A549 (cell line): ENCODE measurements around the gene SGIP1. TPM values are rescaled to one million over a fixed set of nuclear protein-coding genes. Genes with fewer than 3 reads are reported as not detected.

ENCODE experiments used
- ATAC-seq, 2 experiments: fragments of 200-7000 bp in 1 of 2; fragments of >200 bp in 1 of 2; cut with Nextera tagmentation in 1 of 2; cut with Tn5 transposase in 1 of 2; 3 replicates each; pipeline versions ENCODE4 v1.8.0 to v1.9.1; 2018 to 2020; ENCODE audit warnings: mild to moderate bottlenecking in 1 of 2, moderate library complexity in 1 of 2
- CTCF ChIA-PET: fragments of 300-600 bp; sonication (Branson Sonifier 250); formaldehyde crosslinking; extraction: SDS; loops from one replicate; lab custom pipeline; 2021; ENCODE audit warnings: antibody characterized with exemption, inconsistent platforms; lab: Yijun Ruan, JAX
- POLR2A ChIA-PET: fragments of 350-600 bp; formaldehyde crosslinking; extraction: SDS; loops from one replicate; lab custom pipeline; 2021; ENCODE audit warnings: antibody characterized with exemption, inconsistent platforms; lab: Yijun Ruan, JAX
- DNase-seq, 2 experiments: peaks; one replicate each; pipeline versions ENCODE4 v3.0.0 to v3.0.0-alpha.2; 2011 to 2016; ENCODE audit warnings: low read depth in 1 of 2, low spot score in 1 of 2
- FAIRE-seq: peaks from 2 replicates; lab custom pipeline; 2011; peaks lifted over from hg19 to GRCh38; lab: Jason Lieb, UNC
- H3K27ac ChIP-seq, 2 experiments: fragments of >200 bp; sonication (Bioruptor Twin); formaldehyde crosslinking; 3 replicates each; pipeline ENCODE4 v1.5.1; 2016 to 2017
- H3K4me1 ChIP-seq: fragments of >200 bp; sonication (Bioruptor Twin); formaldehyde crosslinking; 3 replicates; pipeline ENCODE4 v1.6.1; 2016
- H3K4me2 ChIP-seq: fragments of >200 bp; sonication (Bioruptor Twin); formaldehyde crosslinking; 3 replicates; pipeline ENCODE4 v1.6.1; 2016
- H3K4me3 ChIP-seq: fragments of >200 bp; sonication (Bioruptor Twin); formaldehyde crosslinking; 3 replicates; pipeline ENCODE4 v1.5.1; 2016
- H3K9me3 ChIP-seq: fragments of >200 bp; sonication (Bioruptor Twin); formaldehyde crosslinking; 3 replicates; pipeline ENCODE4 v1.6.1; 2016
- BHLHE40 ChIP-seq: IDR thresholded peaks from 2 replicates; pipeline ENCODE4 v1.6.1; 2012; ENCODE audit warnings: low read depth, low read length, inconsistent platforms
- CBX2 ChIP-seq: fragments of 200-600 bp; sonication (generic); IDR thresholded peaks from 2 replicates; pipeline ENCODE4 v1.6.1; 2016; ENCODE audit warnings: low read depth, mild to moderate bottlenecking, borderline replicate concordance
- CBX8 ChIP-seq: fragments of 200-600 bp; sonication (generic); IDR thresholded peaks from 2 replicates; pipeline ENCODE4 v1.6.1; 2016
- CEBPB ChIP-seq, 2 experiments: fragments of >200 bp in 1 of 2; sonication (Bioruptor Twin) in 1 of 2; formaldehyde crosslinking in 1 of 2; IDR thresholded peaks; 2 replicates each; pipeline ENCODE4 v1.6.1; 2012 to 2016
- CHD2 ChIP-seq: fragments of 150-350 bp; IDR thresholded peaks from 2 replicates; pipeline ENCODE4 v1.6.1; 2014; ENCODE audit warnings: low read length; ENCODE audit not compliant: partially characterized antibody
- CHD4 ChIP-seq: fragments of 200-600 bp; sonication (generic); IDR thresholded peaks from 2 replicates; pipeline ENCODE4 v1.6.1; 2016; ENCODE audit warnings: antibody characterized with exemption, mild to moderate bottlenecking, borderline replicate concordance
- E2F6 ChIP-seq: IDR thresholded peaks from 2 replicates; pipeline ENCODE4 v1.6.1; 2012; ENCODE audit warnings: low read depth, borderline replicate concordance
- ESRRA ChIP-seq: fragments of 150-350 bp; IDR thresholded peaks from 2 replicates; pipeline ENCODE4 v1.6.1; 2014; ENCODE audit warnings: mild to moderate bottlenecking, low read length, borderline replicate concordance
- FOSB ChIP-seq: fragments of 250-450 bp; sonication (Bioruptor Pico); IDR thresholded peaks from 2 replicates; pipeline ENCODE4 v1.5.0; 2020; ENCODE audit warnings: mild to moderate bottlenecking, moderate library complexity
- FOXS1 ChIP-seq: fragments of 250-450 bp; sonication (Bioruptor Pico); IDR thresholded peaks from 2 replicates; pipeline ENCODE4 v1.5.0; 2020; ENCODE audit warnings: mild to moderate bottlenecking, moderate library complexity
- GATA3 ChIP-seq: IDR thresholded peaks from 2 replicates; pipeline ENCODE4 v1.6.1; 2012; ENCODE audit warnings: borderline replicate concordance
- HDAC2 ChIP-seq: fragments of 200-600 bp; sonication (generic); IDR thresholded peaks from 2 replicates; pipeline ENCODE4 v1.6.1; 2016
- HOXA7 ChIP-seq: fragments of 250-450 bp; sonication (Bioruptor Pico); IDR thresholded peaks from 2 replicates; pipeline ENCODE4 v1.5.0; 2020; ENCODE audit warnings: mild to moderate bottlenecking, moderate library complexity
- HOXB13 ChIP-seq: fragments of 250-450 bp; sonication (Bioruptor Pico); IDR thresholded peaks from 2 replicates; pipeline ENCODE4 v1.5.0; 2020; ENCODE audit warnings: low read depth, mild to moderate bottlenecking, moderate library complexity
- JUNB ChIP-seq: fragments of >200 bp; sonication (Bioruptor Twin); formaldehyde crosslinking; IDR thresholded peaks from 2 replicates; pipeline ENCODE4 v1.6.1; 2016
- KDM1A ChIP-seq: fragments of 200-600 bp; sonication (generic); IDR thresholded peaks from 2 replicates; pipeline ENCODE4 v1.6.1; 2016; ENCODE audit warnings: low read depth, mild to moderate bottlenecking
- PBX3 ChIP-seq: IDR thresholded peaks from 2 replicates; pipeline ENCODE4 v1.6.1; 2012
- RCOR1 ChIP-seq: fragments of 150-350 bp; IDR thresholded peaks from 2 replicates; pipeline ENCODE4 v1.6.1; 2014; ENCODE audit warnings: antibody characterized with exemption, low read length, low read depth
- SMC3 ChIP-seq: fragments of >200 bp; sonication (Bioruptor Twin); formaldehyde crosslinking; IDR thresholded peaks from 3 replicates; pipeline ENCODE4 v1.6.1; 2018; ENCODE audit warnings: inconsistent platforms
- TP53 ChIP-seq: fragments of 250-450 bp; sonication (Bioruptor Pico); IDR thresholded peaks from 2 replicates; pipeline ENCODE4 v1.5.0; 2021; ENCODE audit warnings: mild to moderate bottlenecking, moderate library complexity
- ZSCAN20 ChIP-seq: fragments of 250-450 bp; sonication (Bioruptor Pico); IDR thresholded peaks from 2 replicates; pipeline ENCODE4 v1.8.0; 2022; ENCODE audit warnings: mild to moderate bottlenecking, moderate library complexity
- WGBS: methylation state at CpG from one replicate; pipeline ENCODE4 v1.1.6; 2017; ENCODE audit errors: missing lambda C conversion rate; 5-methylcytosine and 5-hydroxymethylcytosine counted together
- polyA plus RNA-seq, 4 experiments: library from polyadenylated mRNA; depleted of rRNA in 3 of 4; stranded (reverse); fragments of >200 nt; fragmentation: RNase III in 1 of 4; extraction: RNeasy Plus Mini Kit Qiagen cat#74134 plus additional on column Dnase treatment in 1 of 4; gene quantifications; 2 replicates in 3 of 4; 3 replicates in 1 of 4; pipeline ENCODE4 v1.2.3, GENCODE V29; 2011 to 2017
- TF ChIP-seq, protein P1 (sequence below): fragments of >200 bp; sonication (Bioruptor Twin); formaldehyde crosslinking; IDR thresholded peaks from 3 replicates; pipeline ENCODE4 v1.5.1; 2016
- TF ChIP-seq, protein P2 (sequence below): fragments of 250-450 bp; sonication (Bioruptor Pico); IDR thresholded peaks from 2 replicates; pipeline ENCODE4 v1.5.0; 2021; ENCODE audit warnings: mild to moderate bottlenecking, moderate library complexity, borderline replicate concordance

The SGIP1 gene
- polyA plus RNA-seq, 2 of the 4 experiments (the other 2 are of a cell fraction) = not detected

GRCh38 chr1:66517959-66518358 is 16.0 kb upstream of the SGIP1 start:
- peaks cover 28% of the 10 kb centered on the region for H3K4me1 ChIP-seq
- no peaks in the 10 kb centered on the region for H3K9me3 ChIP-seq
- ChIA-PET POLR2A (no interaction called here), CTCF (interaction anchor here (0.7 kb wide), 1 partner anchor 14 kb away, joined by 3 read pairs; no protein-coding TSS in a partner anchor)
- 84% methylated on average over 6 of the region's 6 CpGs for WGBS
- TF ChIP-seq E2F6 = no peak
- TF ChIP-seq, protein P1, sequence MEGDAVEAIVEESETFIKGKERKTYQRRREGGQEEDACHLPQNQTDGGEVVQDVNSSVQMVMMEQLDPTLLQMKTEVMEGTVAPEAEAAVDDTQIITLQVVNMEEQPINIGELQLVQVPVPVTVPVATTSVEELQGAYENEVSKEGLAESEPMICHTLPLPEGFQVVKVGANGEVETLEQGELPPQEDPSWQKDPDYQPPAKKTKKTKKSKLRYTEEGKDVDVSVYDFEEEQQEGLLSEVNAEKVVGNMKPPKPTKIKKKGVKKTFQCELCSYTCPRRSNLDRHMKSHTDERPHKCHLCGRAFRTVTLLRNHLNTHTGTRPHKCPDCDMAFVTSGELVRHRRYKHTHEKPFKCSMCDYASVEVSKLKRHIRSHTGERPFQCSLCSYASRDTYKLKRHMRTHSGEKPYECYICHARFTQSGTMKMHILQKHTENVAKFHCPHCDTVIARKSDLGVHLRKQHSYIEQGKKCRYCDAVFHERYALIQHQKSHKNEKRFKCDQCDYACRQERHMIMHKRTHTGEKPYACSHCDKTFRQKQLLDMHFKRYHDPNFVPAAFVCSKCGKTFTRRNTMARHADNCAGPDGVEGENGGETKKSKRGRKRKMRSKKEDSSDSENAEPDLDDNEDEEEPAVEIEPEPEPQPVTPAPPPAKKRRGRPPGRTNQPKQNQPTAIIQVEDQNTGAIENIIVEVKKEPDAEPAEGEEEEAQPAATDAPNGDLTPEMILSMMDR = no peak
- TF ChIP-seq FOXS1 (CRISPR knock-in tag) = no peak
- TF ChIP-seq TP53 (CRISPR knock-in tag) = no peak
- TF ChIP-seq ESRRA = no peak
- no peak for TF ChIP-seq RCOR1
- no peak for TF ChIP-seq HDAC2
- no peak for TF ChIP-seq CEBPB (IDR thresholded peaks at IDR 0.05)
- no peak for TF ChIP-seq CHD4
- no peak for TF ChIP-seq CHD2
- no peak for TF ChIP-seq GATA3
- TF ChIP-seq JUNB = no peak
- no peak for TF ChIP-seq ZSCAN20
- TF ChIP-seq, protein P2, sequence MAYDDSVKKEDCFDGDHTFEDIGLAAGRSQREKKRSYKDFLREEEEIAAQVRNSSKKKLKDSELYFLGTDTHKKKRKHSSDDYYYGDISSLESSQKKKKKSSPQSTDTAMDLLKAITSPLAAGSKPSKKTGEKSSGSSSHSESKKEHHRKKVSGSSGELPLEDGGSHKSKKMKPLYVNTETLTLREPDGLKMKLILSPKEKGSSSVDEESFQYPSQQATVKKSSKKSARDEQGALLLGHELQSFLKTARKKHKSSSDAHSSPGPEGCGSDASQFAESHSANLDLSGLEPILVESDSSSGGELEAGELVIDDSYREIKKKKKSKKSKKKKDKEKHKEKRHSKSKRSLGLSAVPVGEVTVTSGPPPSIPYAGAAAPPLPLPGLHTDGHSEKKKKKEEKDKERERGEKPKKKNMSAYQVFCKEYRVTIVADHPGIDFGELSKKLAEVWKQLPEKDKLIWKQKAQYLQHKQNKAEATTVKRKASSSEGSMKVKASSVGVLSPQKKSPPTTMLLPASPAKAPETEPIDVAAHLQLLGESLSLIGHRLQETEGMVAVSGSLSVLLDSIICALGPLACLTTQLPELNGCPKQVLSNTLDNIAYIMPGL (CRISPR knock-in tag) = no peak
- no peak for TF ChIP-seq FOSB (CRISPR knock-in tag)
- TF ChIP-seq HOXB13 (CRISPR knock-in tag) = no peak
- H3K4me2 ChIP-seq = no peak overlapping the region
- FAIRE-seq = no peak
- no peak for DNase-seq
- H3K4me3 ChIP-seq = no peak overlapping the region
- no peak overlapping the region for H3K27ac ChIP-seq
- ATAC-seq = no peak

- Histone ChIP-seq H3K4me3 (no peak overlapping the region), H3K9me3 (no peaks in the 10 kb centered on the region), H3K4me2 (no peak overlapping the region)
- WGBS = 89% methylated on average over 2 of the region's 2 CpGs
- ChIA-PET CTCF (interaction anchor here (0.7 kb wide), 1 partner anchor 14 kb away, joined by 3 read pairs; no protein-coding TSS in a partner anchor), POLR2A (no interaction called here)
- DNase-seq (no peak), ATAC-seq (no peak)
- TF ChIP-seq HOXA7 (CRISPR knock-in tag) (no peak), KDM1A (no peak), BHLHE40 (no peak), CBX2 (no peak), SMC3 (no peak), CHD2 (no peak), JUNB (no peak), CBX8 (no peak), PBX3 (no peak)
- TF ChIP-seq, protein P1 = no peak
- TF ChIP-seq, protein P2 (CRISPR knock-in tag) = no peak
- TF ChIP-seq, all 56 proteins: peak for 0
- Histone ChIP-seq H3K27ac (peak overlapping the region in 1 of 2 experiments; percentile 36; a peak in 2 of 6 replicates), H3K4me1 (peaks cover 35% of the 10 kb centered on the region)
- no peak for FAIRE-seq
Observed at GRCh38 chr1:66518654-66519053, 15.3 kb upstream of the SGIP1 start.
